IPS DF 6.9 (cell line): ENCODE results near the gene LOXL1.
A peak's percentile ranks its signal among the peaks of the same experiment; 100 is the strongest.

Experiments used
- DNase-seq: peaks from one replicate; pipeline ENCODE4 v3.0.0-alpha.2; 2013; ENCODE audit warnings: low read depth, low spot score
- H3K27ac ChIP-seq: one replicate; pipeline ENCODE4 v1.5.1; 2013; ENCODE audit warnings: low read length, control low read depth
- H3K27me3 ChIP-seq: 2 replicates; pipeline ENCODE4 v1.6.1; 2013; ENCODE audit warnings: mild to moderate bottlenecking, low read length; ENCODE audit not compliant: control insufficient read depth, insufficient read depth
- H3K36me3 ChIP-seq: 2 replicates; pipeline ENCODE4 v1.6.1; 2013; ENCODE audit warnings: low read length; ENCODE audit not compliant: control insufficient read depth, insufficient read depth
- H3K4me1 ChIP-seq: 2 replicates; pipeline ENCODE4 v1.6.1; 2013; ENCODE audit warnings: low read length; ENCODE audit not compliant: control insufficient read depth, insufficient read depth
- H3K4me3 ChIP-seq: 2 replicates; pipeline ENCODE4 v1.5.1; 2013; ENCODE audit warnings: mild to moderate bottlenecking, low read length
- H3K9me3 ChIP-seq: 2 replicates; pipeline ENCODE4 v1.6.1; 2013; ENCODE audit warnings: low read length, inconsistent platforms; ENCODE audit not compliant: control insufficient read depth, insufficient read depth
- WGBS: extraction: QIAGEN DNeasy Blood & Tissue Kit; methylation state at CpG from one replicate; pipeline ENCODE4 v1.1.7; 2013; ENCODE audit warnings: mixed read lengths, missing lambda C conversion rate; ENCODE audit not compliant: insufficient read length, insufficient coverage; 5-methylcytosine and 5-hydroxymethylcytosine counted together

LOXL1 gene

GRCh38 chr15:73988445-73988969, 62.2 kb downstream of the LOXL1 start:
- no peak for DNase-seq
- Histone ChIP-seq H3K27me3 (no peaks in the 10 kb centered on the region), H3K4me1 (no peaks in the 10 kb centered on the region), H3K27ac (no peak overlapping the region), H3K4me3 (no peak overlapping the region), H3K9me3 (no peaks in the 10 kb centered on the region), H3K36me3 (no peaks in the 10 kb centered on the region)
- WGBS, result no CpG with 5 or more reads among the region's 13 CpGs

- Histone ChIP-seq H3K36me3 (no peaks in the 10 kb centered on the region), H3K9me3 (no peaks in the 10 kb centered on the region), H3K27me3 (no peaks in the 10 kb centered on the region), H3K4me3 (no peak overlapping the region), H3K27ac (no peak overlapping the region), H3K4me1 (no peaks in the 10 kb centered on the region)
- no CpG with 5 or more reads among the region's 9 CpGs for WGBS
- no peak for DNase-seq
These were observed 62.9 kb downstream of the LOXL1 start for GRCh38 chr15:73989001-73989798.

- no peaks in the 10 kb centered on the region for H3K9me3 ChIP-seq
- H3K27me3 ChIP-seq, result no peaks in the 10 kb centered on the region
- DNase-seq, result no peak
- no CpG with 5 or more reads among the region's 9 CpGs for WGBS
- no peak overlapping the region for H3K4me3 ChIP-seq
- no peaks in the 10 kb centered on the region for H3K4me1 ChIP-seq
- H3K27ac ChIP-seq, result no peak overlapping the region
- H3K36me3 ChIP-seq, result no peaks in the 10 kb centered on the region
These were observed 64.2 kb downstream of the LOXL1 start for GRCh38 chr15:73990250-73991005.

- no peaks in the 10 kb centered on the region for H3K36me3 ChIP-seq
- no CpG with 5 or more reads among the region's 5 CpGs for WGBS
- DNase-seq, result no peak
- H3K27ac ChIP-seq, result no peak overlapping the region
- no peaks in the 10 kb centered on the region for H3K4me1 ChIP-seq
- no peak overlapping the region for H3K4me3 ChIP-seq
- H3K9me3 ChIP-seq, result no peaks in the 10 kb centered on the region
- no peaks in the 10 kb centered on the region for H3K27me3 ChIP-seq
These were observed 65.0 kb downstream of the LOXL1 start for GRCh38 chr15:73991260-73991659.

GRCh38 chr15:73991726-73992593, 65.7 kb downstream of the LOXL1 start, which contains the start of gene STOML1:
Gene STOML1 (minus strand): TSS chr15:73992295. CDS start chr15:73992223, 72 bp downstream.
- peak within 1 kb of the TSS; percentile 45; the same call in 1 of the 2 replicates for H3K4me3 ChIP-seq
- peak; percentile 84 for DNase-seq
- H3K27ac ChIP-seq, result no peak within 1 kb of the TSS
- H3K27me3 ChIP-seq, result no peaks in the 10 kb centered on the region
- WGBS, result no CpG with 5 or more reads among the region's 72 CpGs
- H3K36me3 ChIP-seq, result no peaks in the 10 kb centered on the region
- H3K9me3 ChIP-seq, result no peaks in the 10 kb centered on the region
- no peaks in the 10 kb centered on the region for H3K4me1 ChIP-seq

- no peaks in the 10 kb centered on the region for H3K9me3 ChIP-seq
These were observed 66.3 kb downstream of the LOXL1 start for GRCh38 chr15:73992594-73992898.

GRCh38 chr15:73993211-73993994, 67.1 kb downstream of the LOXL1 start:
- Histone ChIP-seq H3K4me3 (no peak overlapping the region), H3K27me3 (no peaks in the 10 kb centered on the region), H3K4me1 (no peaks in the 10 kb centered on the region), H3K9me3 (no peaks in the 10 kb centered on the region), H3K27ac (no peak overlapping the region), H3K36me3 (peaks cover 7% of the 10 kb centered on the region)
- no CpG with 5 or more reads among the region's 10 CpGs for WGBS
- no peak for DNase-seq

More at GRCh38 chr15:73992594-73992898, 66.3 kb downstream of the LOXL1 start:
- Histone ChIP-seq H3K4me1 (no peaks in the 10 kb centered on the region), H3K27me3 (no peaks in the 10 kb centered on the region), H3K4me3 (no peak overlapping the region), H3K36me3 (no peaks in the 10 kb centered on the region), H3K27ac (no peak overlapping the region)
- no peak for DNase-seq
- no CpG with 5 or more reads among the region's 5 CpGs for WGBS

GRCh38 chr15:73994413-73994883, 68.2 kb downstream of the LOXL1 start, which contains the start of gene PML:
Gene PML (plus strand): TSS chr15:73994716. CDS start chr15:73994813, 97 bp downstream.
- Histone ChIP-seq H3K27me3 (no peaks in the 10 kb centered on the region), H3K4me3 (peak within 1 kb of the TSS; percentile 58), H3K9me3 (no peaks in the 10 kb centered on the region), H3K36me3 (peaks cover 9% of the 10 kb centered on the region), H3K27ac (no peak within 1 kb of the TSS), H3K4me1 (no peaks in the 10 kb centered on the region)
- peak; percentile 76 for DNase-seq
- WGBS, result no CpG with 5 or more reads among the region's 27 CpGs

- Histone ChIP-seq H3K27me3 (no peaks in the 10 kb centered on the region), H3K4me3 (peak overlapping the region; percentile 58), H3K9me3 (no peaks in the 10 kb centered on the region), H3K36me3 (peaks cover 9% of the 10 kb centered on the region), H3K4me1 (no peaks in the 10 kb centered on the region), H3K27ac (no peak overlapping the region)
- no CpG with 5 or more reads among the region's 18 CpGs for WGBS
- DNase-seq, result no peak
These were observed 68.8 kb downstream of the LOXL1 start for GRCh38 chr15:73994912-73995622.
